ENCODE results near the gene TLR9. TPM values are rescaled to one million over a fixed set of nuclear protein-coding genes. Genes with fewer than 3 reads are reported as not detected.

TLR9 gene
- polyA plus RNA-seq, 3 donors, result 0.11 to 0.18 TPM; not detected in 1

- DNase-seq (ENCODE audit: low read depth in 3 of 3, low spot score in 2 of 3), result no peak
Measured at GRCh38 chr3:52175416-52176179, 49.8 kb downstream of the TLR9 start.

GRCh38 chr3:52174896-52175295 is 50.5 kb downstream of the TLR9 start:
- no peak for DNase-seq (ENCODE audit: low read depth in 3 of 3, low spot score in 2 of 3)

GRCh38 chr3:52173101-52173500 is 52.3 kb downstream of the TLR9 start:
- DNase-seq (ENCODE audit: low read depth in 3 of 3, low spot score in 2 of 3), result no peak

GRCh38 chr3:52172262-52172757 is 53.1 kb downstream of the TLR9 start:
- no peak for DNase-seq (ENCODE audit: low read depth in 3 of 3, low spot score in 2 of 3)

GRCh38 chr3:52171514-52172261 is 53.8 kb downstream of the TLR9 start:
- DNase-seq (ENCODE audit: low read depth in 3 of 3, low spot score in 2 of 3), result no peak

Other genes starting within 250 kb of the TLR9 start
- 100 to 1,000 TPM in 2 of 3 donors, 10 to 100 TPM in 1; 87.7 to 123 (median 108) TPM for gene ACY1, start 242.1 kb downstream of the TLR9 start, polyA plus RNA-seq (ENCODE audit: insufficient read length in 3 of 3)
- gene RPL29, start 229.8 kb downstream of the TLR9 start, polyA plus RNA-seq (ENCODE audit: insufficient read length in 3 of 3), result 1,000 to 10,000 TPM; 1,608 to 1,744 (median 1,623) TPM
- gene DUSP7, start 169.1 kb downstream of the TLR9 start, polyA plus RNA-seq (ENCODE audit: insufficient read length in 3 of 3), result 10 to 100 TPM; 15.2 to 18.1 (median 15.7) TPM
- gene POC1A, start 71.2 kb downstream of the TLR9 start, polyA plus RNA-seq (ENCODE audit: insufficient read length in 3 of 3), result 1 to 10 TPM; 7.0 to 8.2 (median 8.1) TPM
- 10 to 100 TPM; 46.6 to 52.6 (median 48.8) TPM for gene ALAS1, start 27.5 kb downstream of the TLR9 start, polyA plus RNA-seq (ENCODE audit: insufficient read length in 3 of 3)
- gene TWF2, start 13.5 kb upstream of the TLR9 start, polyA plus RNA-seq (ENCODE audit: insufficient read length in 3 of 3), result 10 to 100 TPM; 23.1 to 28.6 (median 25.2) TPM
- gene PPM1M, start 20.1 kb upstream of the TLR9 start, polyA plus RNA-seq (ENCODE audit: insufficient read length in 3 of 3), result 10 to 100 TPM; 18.5 to 20.1 (median 18.7) TPM
- 100 to 1,000 TPM; 110 to 117 (median 116) TPM for gene WDR82, start 53.0 kb upstream of the TLR9 start, polyA plus RNA-seq (ENCODE audit: insufficient read length in 3 of 3)
- 10 to 100 TPM; 26.7 to 29.8 (median 27.6) TPM for gene GLYCTK, start 62.2 kb upstream of the TLR9 start, polyA plus RNA-seq (ENCODE audit: insufficient read length in 3 of 3)
- 1 to 10 TPM; 6.5 to 8.1 (median 6.9) TPM for gene DNAH1, start 90.7 kb upstream of the TLR9 start, polyA plus RNA-seq (ENCODE audit: insufficient read length in 3 of 3)
- gene BAP1, start 184.4 kb upstream of the TLR9 start, polyA plus RNA-seq (ENCODE audit: insufficient read length in 3 of 3), result 10 to 100 TPM; 69.2 to 81.4 (median 80.1) TPM
- gene PHF7, start 185.0 kb upstream of the TLR9 start, polyA plus RNA-seq (ENCODE audit: insufficient read length in 3 of 3), result 1 to 10 TPM; 7.6 to 8.8 (median 8.1) TPM
- 10 to 100 TPM; 27.2 to 31.3 (median 29.1) TPM for gene SEMA3G, start 219.5 kb upstream of the TLR9 start, polyA plus RNA-seq (ENCODE audit: insufficient read length in 3 of 3)
- gene TNNC1, start 228.4 kb upstream of the TLR9 start, polyA plus RNA-seq (ENCODE audit: insufficient read length in 3 of 3), result 1 to 10 TPM; 8.8 to 9.6 (median 9.6) TPM
- gene NISCH, start 230.0 kb upstream of the TLR9 start, polyA plus RNA-seq (ENCODE audit: insufficient read length in 3 of 3), result 10 to 100 TPM; 80.0 to 97.7 (median 88.3) TPM